ENCODE measurements around the gene ZFYVE28. TPM values are rescaled to one million over a fixed set of nuclear protein-coding genes. Genes with fewer than 3 reads are reported as not detected.

ZFYVE28 gene
- total RNA-seq, 3 donors from 2014 or later: 12.3 to 14.1 (median 13.9) TPM

GRCh38 chr4:2333916-2334644 is 84.4 kb downstream of the ZFYVE28 start:
- Histone ChIP-seq H3K36me3 (no peaks in the 10 kb centered on the region), H3K9me3 (peaks cover 0 to under 1% of the 10 kb centered on the region in 2 donors), H3K4me3 (no peak overlapping the region), H3K27ac (no peak overlapping the region), H3K4me1 (no peaks in the 10 kb centered on the region), H3K27me3 (no peaks in the 10 kb centered on the region)
- TF ChIP-seq CTCF (IDR thresholded peaks at IDR 0.05): no peak
- no peak for TF ChIP-seq POLR2A (IDR thresholded peaks at IDR 0.05)
- no peak for TF ChIP-seq POLR2AphosphoS5 (IDR thresholded peaks at IDR 0.05)
- peak in 1 of 2 donors; percentile 13 for DNase-seq (ENCODE audit: low spot score in 2 of 2)
- intact Hi-C loops (cut with DNase I; ENCODE audit: low total_unique reads): no loop called here

GRCh38 chr4:2333356-2333841 is 85.0 kb downstream of the ZFYVE28 start:
- intact Hi-C loops (cut with DNase I; ENCODE audit: low total_unique reads): no loop called here
- Histone ChIP-seq H3K36me3 (no peaks in the 10 kb centered on the region), H3K4me3 (no peak overlapping the region), H3K27me3 (no peaks in the 10 kb centered on the region), H3K27ac (no peak overlapping the region), H3K4me1 (no peaks in the 10 kb centered on the region), H3K9me3 (peaks cover 0 to 7% of the 10 kb centered on the region in 2 donors)
- DNase-seq (ENCODE audit: low spot score in 2 of 2): peak in 1 of 2 donors; percentile 12
- TF ChIP-seq CTCF (IDR thresholded peaks at IDR 0.05) (no peak), POLR2AphosphoS5 (IDR thresholded peaks at IDR 0.05) (no peak), POLR2A (IDR thresholded peaks at IDR 0.05) (no peak)

- TF ChIP-seq POLR2A (IDR thresholded peaks at IDR 0.05): no peak
- TF ChIP-seq CTCF (IDR thresholded peaks at IDR 0.05): no peak
- TF ChIP-seq POLR2AphosphoS5 (IDR thresholded peaks at IDR 0.05): no peak
- intact Hi-C loops (cut with DNase I; ENCODE audit: low total_unique reads): no loop called here
- Histone ChIP-seq H3K27me3 (no peaks in the 10 kb centered on the region), H3K27ac (no peak overlapping the region), H3K36me3 (no peaks in the 10 kb centered on the region), H3K4me1 (no peaks in the 10 kb centered on the region), H3K9me3 (peaks cover 0 to 11% of the 10 kb centered on the region in 2 donors), H3K4me3 (no peak overlapping the region)
- no peak for DNase-seq (ENCODE audit: low spot score in 2 of 2)
These were observed 85.5 kb downstream of the ZFYVE28 start for GRCh38 chr4:2332976-2333319.

- intact Hi-C loops (cut with DNase I; ENCODE audit: low total_unique reads): no loop called here
- Histone ChIP-seq H3K27ac (no peak overlapping the region), H3K4me3 (no peak overlapping the region), H3K4me1 (no peaks in the 10 kb centered on the region), H3K36me3 (no peaks in the 10 kb centered on the region), H3K27me3 (no peaks in the 10 kb centered on the region), H3K9me3 (peaks cover 0 to 17% of the 10 kb centered on the region in 2 donors)
- peak in 1 of 2 donors; percentile 9 for DNase-seq (ENCODE audit: low spot score in 2 of 2)
- TF ChIP-seq CTCF (IDR thresholded peaks at IDR 0.05): no peak
- TF ChIP-seq POLR2AphosphoS5 (IDR thresholded peaks at IDR 0.05): no peak
- TF ChIP-seq POLR2A (IDR thresholded peaks at IDR 0.05): no peak
These were observed 86.1 kb downstream of the ZFYVE28 start for GRCh38 chr4:2332201-2332975.
